Activated CD8-positive, alpha-beta memory T cell treated with anti-CD3 and anti-CD28 coated beads, Interleukin-2, amount 50 U/mL, for 4 hours (primary cell): ENCODE data around the gene KRTAP4-12.
"Not testable (repeated sequence)": the region's sequence is repeated elsewhere in the genome, so short reads cannot be mapped to it uniquely, and the experiment has no call there.

Experiments used
- DNase-seq: peaks from one replicate; pipeline ENCODE4 v3.0.0-alpha.2; 2020

The KRTAP4-12 gene

GRCh38 chr17:41084100-41084856 lies 39.7 kb downstream of the KRTAP4-12 start, which contains the start of gene KRTAP4-7:
Gene KRTAP4-7 (plus strand): TSS chr17:41084150. CDS start chr17:41084207, 57 bp downstream.
- DNase-seq = not testable (repeated sequence)

DNA sequence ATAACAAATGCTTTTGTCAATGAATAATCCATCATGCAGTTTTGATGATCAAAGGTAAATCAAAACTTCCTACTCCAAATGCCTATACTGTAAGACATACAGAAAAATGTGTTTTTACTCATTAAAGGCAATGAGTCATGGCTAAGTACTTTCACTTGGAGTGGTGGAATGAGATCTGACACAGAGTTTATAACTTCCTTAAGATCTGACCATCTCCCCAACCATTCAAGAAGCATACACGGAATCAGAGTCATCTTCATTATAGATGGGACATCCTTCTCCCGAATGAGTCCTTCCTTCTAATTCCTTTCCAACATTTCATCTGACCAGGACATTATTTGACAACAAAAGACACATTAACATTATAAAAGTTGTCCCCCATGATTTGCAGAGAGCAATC lies 40.6 kb downstream of the KRTAP4-12 start:
- DNase-seq = not testable (repeated sequence)

DNA sequence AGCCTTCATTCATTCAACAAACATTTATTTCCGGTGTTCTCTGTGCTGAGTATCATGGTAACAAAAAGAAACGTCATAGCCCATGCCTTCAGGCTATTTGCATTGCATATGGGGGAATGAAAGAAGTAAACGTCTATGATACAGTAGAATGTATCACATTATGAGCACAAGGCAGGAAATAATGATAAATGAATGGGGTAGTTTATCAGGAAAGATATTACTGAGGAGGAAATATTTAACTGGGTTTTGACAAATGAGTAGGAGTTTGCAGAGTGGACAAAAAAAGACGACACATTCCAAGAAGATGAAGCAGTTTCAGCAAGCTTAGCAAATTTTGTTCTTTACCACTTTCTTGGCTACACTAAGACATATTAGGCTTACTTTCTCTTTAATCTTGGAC lies 41.4 kb downstream of the KRTAP4-12 start:
- DNase-seq = no peak

GRCh38 chr17:41076788-41077187 lies 47.2 kb downstream of the KRTAP4-12 start:
- DNase-seq = no peak

DNA sequence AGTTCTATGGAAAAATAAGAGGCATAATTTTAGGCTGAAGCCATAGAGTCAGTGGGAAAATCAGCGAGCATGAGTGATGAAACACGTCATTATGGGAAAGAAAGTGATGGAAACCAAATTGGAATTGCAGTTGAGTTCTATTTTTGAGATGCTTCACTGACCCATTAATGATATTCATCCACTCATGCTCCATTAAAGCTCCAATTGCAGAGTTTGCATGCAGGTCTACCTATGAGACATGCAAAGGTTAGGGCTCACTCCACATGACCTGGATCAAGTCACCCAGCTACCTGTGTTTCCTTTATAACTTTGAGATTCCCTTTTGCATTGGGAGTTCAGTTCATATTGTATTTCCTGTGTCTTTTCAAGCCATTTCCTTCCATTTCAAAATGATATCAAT lies 50.3 kb downstream of the KRTAP4-12 start:
- no peak for DNase-seq
